PC-9 (cell line): ENCODE results near the gene DNAH11. TPM values are rescaled to one million over a fixed set of nuclear protein-coding genes. Genes with fewer than 3 reads are reported as not detected.
"Not testable (repeated sequence)": the region's sequence is repeated elsewhere in the genome, so short reads cannot be mapped to it uniquely, and the experiment has no call there.

ENCODE experiments used
- BruUV-seq: library from RNA; stranded (reverse); fragments of 400-500 nt; replicated peaks from 2 replicates; lab custom pipeline; 2021; lab: Mats Ljungman, UMichigan
- CTCF ChIA-PET: fragments of 300-600 bp; sonication (Branson Sonifier 250); formaldehyde crosslinking; loops from one replicate; lab custom pipeline; 2022; ENCODE audit warnings: antibody characterized with exemption; lab: Charles Lee
- POLR2A ChIA-PET: fragments of 300-600 bp; sonication (Branson Sonifier 250); formaldehyde crosslinking; loops from one replicate; lab custom pipeline; 2022; ENCODE audit warnings: antibody characterized with exemption; ENCODE audit not compliant: unreplicated experiment; lab: Charles Lee
- DNase-seq, 2 experiments: peaks; one replicate each; pipeline versions ENCODE4 v3.0.0 to v3.0.0-alpha.2; 2015 to 2022; ENCODE audit warnings: mixed read lengths in 1 of 2
- H2AFZ ChIP-seq: fragments of 200-600 bp; sonication (generic); 2 replicates; pipeline ENCODE4 v1.8.1; 2017; ENCODE audit warnings: antibody characterized with exemption
- H3F3A ChIP-seq: fragments of 200-600 bp; sonication (generic); 2 replicates; pipeline ENCODE4 v1.8.1; 2017; ENCODE audit warnings: antibody characterized with exemption, mild to moderate bottlenecking, low read depth; ENCODE audit not compliant: insufficient read depth
- H3K27ac ChIP-seq: fragments of 200-600 bp; sonication (generic); 2 replicates; pipeline ENCODE4 v1.6.1; 2016; ENCODE audit warnings: mixed run types
- H3K27me3 ChIP-seq: fragments of 200-600 bp; sonication (generic); 2 replicates; pipeline ENCODE4 v1.6.1; 2016; ENCODE audit warnings: low read depth, mixed run types; ENCODE audit not compliant: insufficient read depth
- H3K36me3 ChIP-seq: fragments of 200-600 bp; sonication (generic); 2 replicates; pipeline ENCODE4 v1.6.1; 2016; ENCODE audit warnings: low read depth, mixed run types
- H3K4me1 ChIP-seq: fragments of 200-600 bp; sonication (generic); replicated peaks from 2 replicates; pipeline ENCODE4 v1.6.1; 2016; ENCODE audit warnings: mixed run types; ENCODE audit not compliant: insufficient read depth
- H3K4me2 ChIP-seq: fragments of 200-600 bp; sonication (generic); 2 replicates; pipeline ENCODE4 v1.6.1; 2017; ENCODE audit warnings: mixed run types
- H3K4me3 ChIP-seq: fragments of 200-600 bp; sonication (generic); 2 replicates; pipeline ENCODE4 v1.6.1; 2016; ENCODE audit warnings: mixed run types
- H3K79me2 ChIP-seq: fragments of 200-600 bp; sonication (generic); 2 replicates; pipeline ENCODE4 v1.6.1; 2017; ENCODE audit warnings: low read depth, mixed run types
- H3K9me2 ChIP-seq: fragments of 200-600 bp; sonication (generic); 2 replicates; pipeline ENCODE4 v1.8.1; 2017; ENCODE audit warnings: mild to moderate bottlenecking; ENCODE audit not compliant: insufficient read depth
- H3K9me3 ChIP-seq: fragments of 200-600 bp; sonication (generic); 2 replicates; pipeline ENCODE4 v1.8.1; 2016; ENCODE audit warnings: low read depth; ENCODE audit not compliant: insufficient read depth
- H4K20me1 ChIP-seq: fragments of 200-600 bp; sonication (generic); 2 replicates; pipeline ENCODE4 v1.8.1; 2017; ENCODE audit not compliant: insufficient read depth
- CTCF ChIP-seq: fragments of 200-600 bp; sonication (generic); conservative IDR thresholded peaks from 2 replicates; pipeline ENCODE4 v1.6.1; 2017; ENCODE audit warnings: mixed run types, antibody characterized with exemption, mild to moderate bottlenecking, moderate library complexity
- EZH2 ChIP-seq: fragments of 200-600 bp; sonication (generic); IDR thresholded peaks from 2 replicates; pipeline ENCODE4 v1.8.0; 2017; ENCODE audit warnings: antibody characterized with exemption, low read depth
- intact Hi-C: fragments of 100-400 bp; cut with micrococcal nuclease; formaldehyde crosslinking; loops from one replicate; pipeline ENCODE4 v1.10.0; 2022; ENCODE audit not compliant: unreplicated experiment
- total RNA-seq: library from RNA; stranded (reverse); gene quantifications from 2 replicates; pipeline ENCODE4 v1.2.3, GENCODE V29; 2021

DNAH11 gene
- total RNA-seq, 1 experiment from 2014 or later, result not detected

GRCh38 chr7:21526007-21526406, 16.8 kb upstream of the DNAH11 start:
- CTCF ChIA-PET, result no interaction called here

GRCh38 chr7:21526448-21526847, 16.4 kb upstream of the DNAH11 start:
- intact Hi-C loops, result no loop called here
- no peak overlapping the region for H3K4me2 ChIP-seq
- ChIA-PET CTCF (no interaction called here), POLR2A (no interaction called here)
- no peaks in the 10 kb centered on the region for H3K4me1 ChIP-seq
- no peaks in the 10 kb centered on the region for H4K20me1 ChIP-seq
- no peak for DNase-seq
- H3K79me2 ChIP-seq, result no peaks in the 10 kb centered on the region
- no peaks in the 10 kb centered on the region; the same call in 1 of the 2 replicates for H3K9me3 ChIP-seq
- no peak overlapping the region for H3K4me3 ChIP-seq
- H2AFZ ChIP-seq, result no peak overlapping the region
- H3F3A ChIP-seq, result no peaks in the 10 kb centered on the region
- H3K27ac ChIP-seq, result no peak overlapping the region
- BruUV-seq, result no TSS peak
- no peak for TF ChIP-seq EZH2
- no peak for TF ChIP-seq CTCF
- H3K9me2 ChIP-seq, result no peaks in the 10 kb centered on the region
- H3K36me3 ChIP-seq, result no peaks in the 10 kb centered on the region
- H3K27me3 ChIP-seq, result no peaks in the 10 kb centered on the region

More at GRCh38 chr7:21526007-21526406, 16.8 kb upstream of the DNAH11 start:
- intact Hi-C loops, result no loop called here
- no peaks in the 10 kb centered on the region for H3K9me2 ChIP-seq
- no TSS peak for BruUV-seq
- no peaks in the 10 kb centered on the region for H3K79me2 ChIP-seq
- DNase-seq, result no peak
- no peaks in the 10 kb centered on the region for H3K36me3 ChIP-seq
- no peak overlapping the region for H3K4me2 ChIP-seq
- TF ChIP-seq CTCF, result peak; percentile 79
- TF ChIP-seq EZH2, result no peak
- H3K9me3 ChIP-seq, result no peaks in the 10 kb centered on the region; the same call in 1 of the 2 replicates
- H3K4me3 ChIP-seq, result no peak overlapping the region
- H3K27me3 ChIP-seq, result no peaks in the 10 kb centered on the region
- no peaks in the 10 kb centered on the region for H4K20me1 ChIP-seq
- H2AFZ ChIP-seq, result no peak overlapping the region
- POLR2A ChIA-PET, result no interaction called here
- no peaks in the 10 kb centered on the region for H3K4me1 ChIP-seq
- H3K27ac ChIP-seq, result no peak overlapping the region
- H3F3A ChIP-seq, result no peaks in the 10 kb centered on the region

GRCh38 chr7:21532485-21532884, 10.4 kb upstream of the DNAH11 start:
- H3K27me3 ChIP-seq, POLR2A ChIA-PET, H3K9me3 ChIP-seq, DNase-seq, H3K4me2 ChIP-seq, H3K9me2 ChIP-seq, H3K36me3 ChIP-seq, H3K27ac ChIP-seq, intact Hi-C loops, H4K20me1 ChIP-seq, BruUV-seq, H3K4me3 ChIP-seq, H3F3A ChIP-seq, CTCF ChIA-PET, H3K79me2 ChIP-seq, H3K4me1 ChIP-seq, H2AFZ ChIP-seq: not testable (repeated sequence)

- H3K27ac ChIP-seq, H3K79me2 ChIP-seq, H3F3A ChIP-seq, H3K27me3 ChIP-seq, H3K4me2 ChIP-seq, CTCF ChIA-PET, POLR2A ChIA-PET, H2AFZ ChIP-seq, DNase-seq, H3K4me3 ChIP-seq, intact Hi-C loops, H3K36me3 ChIP-seq, H4K20me1 ChIP-seq, H3K9me3 ChIP-seq, H3K9me2 ChIP-seq, BruUV-seq, H3K4me1 ChIP-seq: not testable (repeated sequence)
These were observed 9.2 kb upstream of the DNAH11 start for GRCh38 chr7:21533646-21534045.

- H2AFZ ChIP-seq, BruUV-seq, H3F3A ChIP-seq, CTCF ChIA-PET, POLR2A ChIA-PET, H3K9me2 ChIP-seq, H3K4me1 ChIP-seq, DNase-seq, H3K4me2 ChIP-seq, H3K27me3 ChIP-seq, H4K20me1 ChIP-seq, H3K36me3 ChIP-seq, H3K9me3 ChIP-seq, H3K79me2 ChIP-seq, intact Hi-C loops, H3K27ac ChIP-seq, H3K4me3 ChIP-seq: not testable (repeated sequence)
These were observed 6.3 kb upstream of the DNAH11 start for GRCh38 chr7:21536445-21537118.
